Measurements from ENCODE around the gene EEF2KMT.
A peak's percentile ranks its signal among the peaks of the same experiment; 100 is the strongest.
"Not testable (repeated sequence)": the region's sequence is repeated elsewhere in the genome, so short reads cannot be mapped to it uniquely, and the experiment has no call there.

Gene EEF2KMT

DNA sequence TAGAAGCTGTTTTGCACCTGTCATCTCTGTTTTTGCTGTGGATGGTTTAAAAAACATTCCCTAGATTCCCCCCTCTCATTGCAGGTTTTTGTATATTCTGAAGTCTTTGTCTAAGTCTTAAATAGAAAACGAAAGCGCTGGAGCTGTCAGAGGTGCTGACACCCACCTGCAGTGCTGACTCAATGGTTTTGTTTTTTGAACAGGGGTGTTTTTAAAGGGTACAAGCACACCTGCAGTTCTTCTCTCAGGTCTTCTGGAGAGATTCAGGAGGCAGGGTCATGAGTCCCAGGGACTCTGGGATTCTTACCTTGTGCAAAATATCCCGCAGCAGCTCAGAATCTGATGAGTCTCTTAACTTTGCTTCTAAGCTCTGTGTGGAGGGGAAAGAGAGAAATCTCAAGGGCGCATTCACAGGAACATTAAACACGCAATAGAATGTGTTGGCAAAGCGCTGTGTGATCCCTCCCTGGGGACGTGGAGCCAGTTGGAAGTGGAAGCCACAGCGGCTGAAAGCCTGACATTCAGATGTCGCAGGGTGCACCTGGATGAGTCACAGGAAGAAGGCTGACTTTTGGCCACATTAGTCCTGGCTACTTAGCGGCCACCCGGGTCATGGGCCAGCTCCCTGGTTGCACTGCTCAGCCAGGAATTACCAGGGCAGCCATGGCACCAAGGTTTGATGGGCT lies 2.3 kb downstream of the EEF2KMT start:
- DNase-seq, result not testable (repeated sequence)

DNA sequence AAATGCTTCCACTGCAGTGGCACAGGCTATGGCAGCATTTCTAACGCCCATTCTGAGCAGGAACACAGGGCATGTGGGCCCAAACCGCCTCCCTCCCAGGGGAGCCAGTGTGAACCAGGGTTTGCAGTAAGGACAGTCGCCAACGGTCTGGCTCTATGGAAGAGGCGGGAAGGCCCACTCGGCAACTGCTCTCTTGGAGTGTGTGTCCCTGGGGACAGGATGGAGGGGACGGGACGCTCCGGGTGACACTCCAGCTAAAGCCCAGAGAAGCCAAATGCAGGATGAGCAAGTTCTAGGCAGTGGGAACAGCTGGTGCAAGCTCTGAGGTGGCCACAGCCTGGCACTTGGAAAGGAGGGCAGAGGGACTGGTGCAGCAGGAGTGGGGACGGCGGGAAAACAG lies 3.8 kb downstream of the EEF2KMT start:
- DNase-seq, result not testable (repeated sequence)

DNA sequence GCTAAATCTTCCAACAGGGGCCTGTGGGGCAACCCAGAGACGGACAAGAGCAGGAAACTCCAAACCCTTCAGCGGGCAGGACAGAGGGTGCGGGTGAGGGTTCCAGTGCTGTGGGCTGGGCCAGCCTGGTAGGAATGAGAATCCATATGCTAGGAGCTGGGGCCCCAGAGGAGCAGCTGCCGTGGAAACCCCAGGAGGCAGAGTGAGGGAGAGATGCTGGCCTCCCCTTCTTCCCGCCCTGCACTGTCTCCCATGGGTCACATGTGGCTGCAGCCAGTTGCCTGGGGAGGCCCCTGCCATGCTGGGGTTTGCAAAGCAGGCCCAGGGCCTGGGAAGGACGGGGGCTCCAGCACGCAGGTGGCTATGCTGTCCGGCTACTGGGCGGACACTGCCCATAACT lies 4.5 kb downstream of the EEF2KMT start:
- not testable (repeated sequence) for DNase-seq

DNA sequence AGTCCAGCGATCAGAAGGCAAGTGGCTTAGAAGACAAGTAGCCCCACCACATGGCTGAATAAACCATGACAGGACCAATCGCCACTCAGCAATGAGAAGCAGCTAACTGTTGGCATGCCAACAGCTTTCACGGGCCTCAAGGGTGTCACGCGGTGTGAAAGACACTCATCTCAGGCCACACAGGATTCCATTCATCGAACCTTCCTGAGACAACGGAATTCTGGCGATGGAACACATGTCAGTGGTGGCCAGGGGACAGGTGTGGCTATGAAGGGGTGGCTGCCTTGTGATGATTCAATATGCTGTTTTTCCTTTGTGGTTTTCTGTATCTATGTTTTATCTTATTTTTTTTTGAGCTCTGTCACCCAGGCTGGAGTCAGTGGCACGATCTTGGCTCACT lies 7.0 kb downstream of the EEF2KMT start:
- not testable (repeated sequence) for DNase-seq

DNA sequence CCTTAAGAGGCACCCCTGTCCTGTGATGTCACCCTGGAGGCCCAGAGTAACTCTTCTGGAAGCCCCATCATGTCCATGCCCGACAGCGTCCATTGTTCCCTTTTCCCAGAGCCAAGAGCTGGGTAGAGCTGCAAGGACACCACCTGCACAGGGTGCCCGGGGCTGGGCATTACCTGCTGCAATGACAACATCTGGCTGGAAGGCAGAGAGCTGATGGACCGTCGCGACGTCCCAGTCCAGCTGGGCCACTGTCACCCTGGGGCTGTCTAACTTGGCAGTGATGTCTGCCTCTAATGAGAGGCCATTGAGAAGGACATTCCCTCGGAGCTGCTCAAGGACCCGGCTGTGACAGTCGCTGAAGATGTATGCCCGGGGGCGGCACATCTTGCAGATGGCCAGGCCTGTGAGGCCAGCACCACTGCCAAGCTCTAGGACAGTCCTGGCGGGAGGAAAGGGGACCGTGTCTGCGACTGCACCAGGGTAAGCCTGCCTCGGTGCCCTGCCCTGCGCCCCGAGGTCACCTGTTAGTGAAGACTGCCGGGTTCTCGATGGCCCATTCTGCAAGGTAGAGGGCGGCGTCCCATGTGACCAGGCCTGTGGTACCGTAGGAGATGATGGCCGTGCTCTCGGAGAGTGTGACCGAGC lies 7.6 kb downstream of the EEF2KMT start:
- DNase-seq, result not testable (repeated sequence)

DNA sequence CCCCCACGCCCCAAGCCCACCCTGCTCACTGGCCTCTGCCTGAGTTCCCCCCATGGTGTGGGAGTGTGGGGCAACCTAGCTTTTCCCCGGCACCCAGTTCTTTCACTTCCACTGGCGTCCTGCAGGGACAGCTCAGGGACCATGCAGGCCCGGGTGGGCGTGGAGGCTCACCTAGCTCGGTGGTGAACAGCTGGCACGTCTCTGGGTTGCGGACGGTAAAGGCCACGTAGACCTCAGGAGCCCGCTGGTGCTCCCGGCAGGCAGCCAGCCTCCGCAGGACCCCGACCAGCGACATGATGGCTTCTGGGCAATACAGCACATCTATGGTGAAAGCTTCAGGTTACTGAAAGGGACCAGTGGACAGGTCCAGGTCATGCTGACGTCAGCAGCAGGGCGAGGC lies 8.7 kb downstream of the EEF2KMT start:
- DNase-seq, result not testable (repeated sequence)

DNA sequence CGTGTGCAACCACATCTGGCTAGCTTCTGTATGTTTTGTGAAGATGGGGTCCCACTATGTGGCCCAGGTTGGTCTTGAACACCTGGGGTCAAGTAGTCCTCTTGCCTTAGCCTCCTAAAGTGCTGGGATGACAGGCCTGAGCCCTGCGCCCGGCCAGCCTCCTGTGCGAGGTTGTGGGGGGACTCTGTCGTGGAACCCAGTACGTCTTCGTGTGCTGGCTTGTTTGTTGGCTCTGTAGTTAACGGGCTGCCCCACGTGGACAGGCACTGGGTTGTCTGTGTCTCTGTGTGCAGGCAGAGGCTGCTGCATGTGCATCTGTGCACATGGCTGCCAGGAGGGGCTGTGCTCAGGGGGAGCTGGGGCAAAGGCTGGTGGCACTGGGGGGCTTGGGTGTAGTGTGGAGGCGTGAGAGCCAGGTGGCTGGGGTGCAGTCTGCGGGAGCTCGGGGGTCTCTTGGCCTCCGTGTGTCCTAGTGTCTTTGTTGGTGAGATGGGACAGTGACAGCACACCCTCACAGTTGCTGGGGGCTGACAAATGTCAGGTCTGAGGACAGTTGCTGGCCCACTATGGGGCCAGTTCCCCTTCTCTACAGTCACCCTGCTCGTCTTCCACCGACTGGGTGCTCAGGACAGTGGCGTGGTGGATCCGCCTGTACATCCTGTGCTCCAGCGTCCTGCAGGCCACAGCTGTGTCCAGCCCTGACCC lies 9.4 kb downstream of the EEF2KMT start:
- DNase-seq, result not testable (repeated sequence)

DNA sequence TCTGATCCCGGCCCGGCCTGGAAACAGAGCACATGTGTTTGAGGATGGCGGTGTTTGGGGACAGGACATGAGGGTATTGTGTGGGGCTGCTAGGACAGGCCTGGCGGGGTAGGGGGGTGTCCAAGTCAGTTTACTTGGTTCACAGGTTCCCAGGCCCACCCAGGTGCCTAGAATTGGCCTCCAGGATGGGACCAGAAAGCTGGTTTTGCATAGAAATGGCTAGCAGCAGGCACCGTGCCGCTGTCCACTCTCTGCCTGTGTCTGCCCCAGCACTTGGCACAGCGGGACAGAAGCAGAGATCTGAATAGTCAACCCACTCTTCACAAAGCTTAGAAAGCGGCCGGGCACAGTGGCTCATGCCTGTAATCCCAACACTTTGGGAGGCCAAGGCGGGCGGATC lies 11.9 kb downstream of the EEF2KMT start:
- not testable (repeated sequence) for DNase-seq

DNA sequence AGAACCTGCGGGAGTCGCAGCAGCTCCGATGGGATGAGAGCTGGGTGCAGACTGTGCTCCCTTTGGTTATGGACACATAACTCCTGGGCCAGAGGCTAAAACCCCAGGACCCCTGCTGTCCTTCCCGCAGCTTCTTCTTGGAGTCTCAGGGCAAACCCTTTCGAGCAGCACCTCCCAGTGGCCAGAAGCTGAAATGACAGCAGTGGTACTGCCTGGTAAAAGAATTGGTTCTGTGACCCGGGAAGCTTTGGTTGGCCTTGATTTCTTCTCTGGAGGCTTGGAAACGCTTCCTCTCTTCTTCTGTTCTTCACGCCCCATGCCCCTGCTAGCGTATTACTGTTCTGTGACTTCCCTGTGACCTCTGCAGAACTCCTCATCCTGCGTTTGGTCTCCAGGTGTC lies 12.8 kb downstream of the EEF2KMT start:
- peak; percentile 51 for DNase-seq

DNA sequence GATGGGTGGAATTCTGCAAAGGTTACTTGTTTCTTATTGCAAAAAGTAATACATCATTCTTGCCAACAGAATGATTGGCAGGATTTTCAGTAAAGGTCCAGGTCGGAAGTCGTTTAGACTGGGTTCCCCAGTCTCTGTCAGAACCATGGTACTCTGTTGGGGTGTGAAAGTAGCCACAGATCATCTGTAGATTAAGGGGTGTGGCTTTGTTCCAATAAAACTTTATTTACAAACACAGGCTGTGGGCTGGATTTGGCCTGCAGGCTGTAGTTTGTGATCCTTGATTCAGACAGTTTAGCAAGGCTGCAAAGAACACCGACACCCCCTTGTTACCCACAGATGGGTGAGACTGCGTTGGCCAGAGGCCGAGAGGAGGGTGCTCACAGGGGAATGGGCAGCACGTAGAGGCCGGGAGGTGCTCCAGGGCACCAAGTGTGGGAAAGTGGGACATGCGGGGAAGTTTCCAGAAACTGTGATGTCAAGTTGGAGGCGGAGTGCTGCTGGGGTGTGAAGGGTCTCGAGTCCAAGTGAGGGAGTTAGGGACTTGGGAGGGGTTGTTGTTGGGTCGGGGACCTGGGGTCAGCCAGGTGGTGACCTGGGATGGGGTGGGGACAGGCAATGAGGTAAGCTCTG lies 13.4 kb downstream of the EEF2KMT start:
- not testable (repeated sequence) for DNase-seq

DNA sequence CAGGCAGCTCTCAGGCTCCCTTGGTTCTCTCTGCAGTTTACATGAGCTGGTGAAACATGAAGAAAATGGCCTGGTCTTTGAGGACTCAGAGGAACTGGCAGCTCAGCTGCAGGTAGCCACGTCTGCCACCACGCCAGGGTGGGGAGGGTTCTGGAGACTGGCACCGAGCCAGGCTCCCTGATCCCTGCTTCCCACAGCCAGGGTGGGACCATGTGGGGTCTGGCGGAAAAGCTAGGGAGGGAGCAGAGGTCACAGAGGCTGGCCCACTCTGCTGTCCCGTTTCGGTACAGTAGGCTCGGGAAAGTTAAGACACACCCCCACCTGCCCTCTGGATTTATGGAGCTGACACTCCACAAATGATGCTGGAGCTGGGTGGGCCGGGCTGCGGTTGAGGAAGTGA lies 13.9 kb downstream of the EEF2KMT start:
- not testable (repeated sequence) for DNase-seq

DNA sequence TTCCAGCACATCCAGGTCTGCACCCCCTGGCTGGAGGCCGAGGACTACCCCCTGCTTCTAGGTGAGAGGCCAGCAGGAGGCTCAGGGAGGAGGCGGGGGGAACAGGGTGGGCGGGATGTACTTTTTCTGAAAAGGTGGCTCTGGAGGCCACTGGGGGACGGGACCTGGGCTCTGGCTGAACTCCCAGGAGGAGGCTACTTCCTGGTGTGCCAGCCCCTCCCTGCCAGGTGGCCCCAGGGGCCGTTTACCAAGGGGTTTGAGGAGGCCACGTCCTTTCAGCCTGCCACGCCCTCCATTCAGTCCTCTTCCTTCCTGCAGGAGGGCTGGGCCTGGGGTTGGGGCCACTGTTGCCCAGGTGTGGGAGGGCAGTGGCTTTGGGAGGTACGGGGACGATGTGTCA lies 16.6 kb downstream of the EEF2KMT start:
- not testable (repeated sequence) for DNase-seq

DNA sequence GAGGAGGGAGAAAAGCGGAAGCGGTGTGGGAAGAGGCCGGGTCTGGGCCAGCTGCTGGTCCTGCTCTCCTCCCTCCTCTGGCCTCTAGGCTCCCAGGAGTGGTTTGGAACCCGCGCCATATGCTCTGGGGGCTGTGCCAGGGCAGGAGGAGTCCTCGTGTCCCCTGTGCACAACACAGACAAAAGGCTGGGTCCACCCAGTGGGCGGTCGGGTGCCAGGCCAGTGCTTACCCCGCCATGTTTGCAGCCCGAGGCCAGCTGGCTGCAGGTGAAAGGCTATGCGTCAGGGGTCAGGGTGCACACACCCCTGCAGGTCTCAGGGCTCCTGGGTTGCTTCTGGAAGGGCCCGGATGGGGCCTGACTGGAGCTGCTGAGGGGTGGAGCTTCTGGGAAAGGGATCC lies 17.1 kb downstream of the EEF2KMT start:
- DNase-seq, result not testable (repeated sequence)

DNA sequence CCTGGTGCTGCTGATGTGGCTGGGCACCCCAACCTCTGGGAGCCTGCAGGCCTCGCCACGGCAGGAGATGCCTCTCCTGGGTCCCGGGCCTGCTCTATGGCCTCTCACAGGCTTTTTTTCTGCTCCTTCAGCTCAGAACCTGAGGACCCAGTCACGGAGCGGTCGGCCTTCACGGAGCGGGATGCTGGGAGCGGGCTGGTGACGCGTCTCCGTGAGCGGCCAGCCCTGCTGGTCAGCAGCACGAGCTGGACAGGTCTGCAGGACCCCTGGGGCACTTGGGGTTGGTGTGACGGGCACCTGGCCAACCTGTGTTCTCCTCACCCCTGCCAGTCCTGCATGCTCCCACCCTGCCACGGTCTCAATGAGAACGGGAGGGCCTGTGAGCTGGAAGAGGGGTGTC lies 19.0 kb downstream of the EEF2KMT start:
- DNase-seq, result no peak

DNA sequence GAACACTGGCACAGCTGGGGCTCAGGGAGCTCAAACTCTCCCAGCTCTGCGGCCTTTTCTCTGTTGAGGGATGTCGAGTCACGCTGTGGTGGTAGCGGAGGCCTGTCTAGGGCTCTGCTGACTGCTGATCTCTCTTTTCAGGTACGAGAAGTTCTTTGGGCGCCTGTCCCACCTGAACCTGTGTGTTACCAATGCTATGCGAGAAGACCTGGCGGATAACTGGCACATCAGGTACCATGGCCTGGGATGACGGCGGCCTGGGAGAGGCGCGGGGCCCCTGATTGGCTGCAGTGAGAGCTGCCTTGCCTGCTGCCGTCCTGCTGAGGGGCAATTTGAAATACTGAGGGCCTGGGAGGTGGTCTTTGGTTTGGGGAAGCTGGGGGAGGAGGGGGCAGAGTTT lies 20.3 kb downstream of the EEF2KMT start:
- DNase-seq, result no peak

DNA sequence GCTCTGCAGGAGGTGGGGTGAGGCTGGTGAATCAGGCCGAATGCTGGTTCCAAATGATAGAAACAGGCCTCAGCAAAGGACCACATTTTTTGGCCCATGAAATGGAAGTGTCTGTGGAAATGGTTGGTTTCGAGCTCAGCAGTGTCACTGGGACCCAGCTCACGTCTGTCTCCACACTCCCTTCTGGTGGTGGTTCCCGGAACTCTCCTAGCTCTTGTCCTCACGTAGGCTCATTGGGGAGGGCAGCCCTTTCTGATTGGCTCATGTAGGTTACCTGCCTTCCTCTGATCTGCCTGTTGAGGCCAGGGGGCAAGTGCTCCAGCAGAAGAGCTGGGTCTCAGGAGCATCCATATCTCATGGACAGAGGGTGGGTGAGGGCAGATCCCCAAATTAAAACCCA lies 22.0 kb downstream of the EEF2KMT start:
- DNase-seq, result no peak

DNA sequence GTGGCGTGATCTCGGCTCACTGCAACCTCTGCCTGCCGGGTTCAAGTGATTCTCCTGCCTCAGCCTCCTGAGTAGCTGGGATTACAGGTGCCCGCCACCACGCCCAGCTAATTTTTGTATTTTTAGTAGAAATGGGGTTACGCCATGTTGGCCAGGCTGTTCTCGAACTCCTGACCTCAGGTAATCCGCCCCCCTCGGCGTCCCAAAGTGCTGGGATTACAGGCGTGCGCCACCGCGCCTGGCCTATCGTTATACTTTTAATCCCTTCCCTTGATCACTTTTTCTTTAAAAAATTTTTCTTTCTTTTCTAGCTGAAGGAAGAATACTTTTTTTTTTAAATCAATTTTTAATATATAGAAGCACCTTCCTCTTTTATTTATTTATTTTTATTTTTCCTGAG lies 23.8 kb downstream of the EEF2KMT start:
- DNase-seq, result not testable (repeated sequence)

DNA sequence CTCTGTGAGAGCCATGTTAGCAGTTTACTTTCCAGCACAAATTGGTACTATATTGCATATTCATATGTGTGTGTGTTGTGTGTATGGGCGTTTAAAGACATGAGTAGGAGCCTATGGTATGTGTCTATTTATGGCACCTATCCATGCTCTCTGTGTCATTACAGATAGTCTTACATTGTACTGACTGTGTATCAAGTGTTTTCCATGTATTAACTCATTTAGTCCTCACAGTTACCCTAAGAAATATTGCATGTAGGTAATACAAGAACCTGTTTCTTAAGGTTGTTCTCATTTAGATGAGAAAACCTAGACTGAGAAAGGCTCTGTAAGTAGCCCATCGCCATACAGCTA lies 24.3 kb downstream of the EEF2KMT start:
- no peak for DNase-seq

DNA sequence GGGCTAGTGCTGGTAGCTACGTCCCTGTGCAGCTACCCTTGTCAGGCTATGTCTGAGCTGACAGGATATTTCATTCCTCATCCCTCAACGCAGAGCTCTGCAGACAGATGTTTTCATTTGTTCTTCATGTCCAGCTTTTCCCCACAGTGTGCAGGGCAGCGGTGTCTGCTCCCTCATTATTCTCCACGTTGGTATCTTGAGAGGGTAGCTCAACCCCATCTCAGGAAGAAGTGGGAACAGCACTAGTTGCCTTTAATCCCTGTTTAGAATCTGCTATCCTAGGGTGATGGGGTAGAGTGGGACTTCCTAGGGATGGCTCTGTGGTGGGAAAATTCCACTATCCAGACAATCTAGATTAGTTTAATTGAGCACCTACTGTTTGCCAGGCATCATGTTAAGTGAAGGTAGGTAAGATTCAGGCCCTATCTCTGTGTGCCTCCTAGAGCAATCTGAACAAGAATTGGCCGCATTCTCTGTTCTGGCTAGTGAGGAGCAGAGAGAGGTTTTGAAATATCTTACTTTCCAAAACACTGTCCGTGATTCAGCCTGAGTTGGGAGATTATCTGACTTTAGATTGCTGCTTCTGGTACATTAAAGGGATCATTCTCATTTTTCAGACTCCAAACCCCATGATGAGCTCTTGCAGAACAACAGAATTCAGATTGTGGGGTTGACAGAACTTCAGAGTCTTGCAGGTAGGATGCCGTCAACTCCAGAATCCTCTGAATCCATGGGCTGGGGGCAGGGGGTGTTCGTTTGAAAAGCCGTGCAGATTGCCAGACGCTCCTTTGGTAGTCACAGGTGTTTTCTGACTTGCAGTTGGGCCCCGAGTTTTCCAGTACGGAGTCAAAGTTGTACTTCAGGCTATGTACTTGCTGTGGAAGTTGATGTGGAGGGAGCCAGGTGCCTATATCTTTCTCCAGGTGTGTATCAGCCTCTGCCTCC lies 25.0 kb downstream of the EEF2KMT start:
- DNase-seq, result no peak

DNA sequence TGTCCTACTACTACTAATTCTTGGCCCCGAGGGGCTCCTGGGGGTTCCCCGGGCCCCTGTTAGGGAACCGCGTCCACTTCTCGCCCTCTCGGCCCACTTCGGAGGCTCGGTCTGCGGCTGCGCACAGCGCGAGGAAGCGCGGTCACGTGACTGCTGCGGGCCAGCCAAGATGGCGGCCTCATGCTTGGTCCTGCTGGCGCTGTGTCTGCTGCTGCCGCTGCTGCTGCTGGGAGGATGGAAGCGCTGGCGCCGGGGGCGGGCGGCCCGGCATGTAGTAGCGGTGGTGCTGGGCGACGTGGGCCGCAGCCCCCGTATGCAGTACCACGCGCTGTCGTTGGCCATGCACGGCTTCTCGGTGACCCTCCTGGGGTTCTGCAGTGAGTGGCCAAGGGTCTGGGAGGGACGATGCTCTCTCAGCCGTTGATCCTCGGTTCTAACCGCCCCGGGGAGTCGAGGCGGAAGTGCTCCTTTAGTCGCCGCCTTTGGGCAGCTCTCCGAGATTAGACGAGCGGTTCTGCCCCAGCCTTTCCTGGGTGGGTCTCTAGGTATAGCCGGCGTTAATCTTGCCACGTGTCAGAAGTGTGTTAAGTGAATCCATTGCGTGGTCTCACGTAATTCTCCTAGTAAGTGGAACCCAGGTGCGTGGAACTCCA lies 25.8 kb downstream of the EEF2KMT start, which contains the start of gene ALG1:
ALG1 (plus strand) TSS at position 163 of the 653 bp plus-strand sequence; CDS start at position 170, 7 bp downstream.
- peak; percentile 90 for DNase-seq

DNA sequence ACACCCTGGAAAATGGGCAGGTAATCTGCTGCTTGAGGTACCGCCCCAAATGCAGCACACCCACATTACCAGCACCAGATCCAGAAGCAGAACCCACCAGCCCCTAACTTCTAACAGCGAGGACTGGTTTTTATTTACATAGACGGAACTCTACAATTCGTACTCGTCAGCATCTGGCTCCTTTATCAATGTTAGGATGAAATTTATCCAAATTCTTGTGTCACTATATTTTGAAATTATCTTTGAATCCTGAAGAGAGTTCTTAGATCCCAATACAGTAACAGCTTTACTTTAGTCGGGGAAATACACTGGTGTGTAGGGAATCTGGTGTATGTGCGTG lies 26.3 kb downstream of the EEF2KMT start:
- no peak for DNase-seq
